Kidney (tissue), 14 donors: ENCODE measurements around the gene ME1. TPM values are rescaled to one million over a fixed set of nuclear protein-coding genes. Genes with fewer than 3 reads are reported as not detected.
"Not testable (repeated sequence)": the region's sequence is repeated elsewhere in the genome, so short reads cannot be mapped to it uniquely, and the experiment has no call there.

ENCODE experiments used
- DNase-seq, 5 donors: peaks; one replicate each; pipeline ENCODE4 v3.0.0-alpha.2; 2013 to 2020
- FAIRE-seq: peaks from 2 replicates; lab custom pipeline; 2012; peaks lifted over from hg19 to GRCh38; lab: Jason Lieb, UNC
- H3K27ac ChIP-seq, 2 donors: one replicate each; pipeline ENCODE4 v1.7.0; 2013; ENCODE audit warnings: low read depth in 2 of 2, low read length in 2 of 2, inconsistent platforms in 1 of 2
- H3K27me3 ChIP-seq: one replicate; pipeline ENCODE4 v1.7.1; 2013; ENCODE audit warnings: low read length, inconsistent platforms; ENCODE audit not compliant: control insufficient read depth, insufficient read depth
- H3K36me3 ChIP-seq, 3 donors: one replicate each; pipeline versions ENCODE4 v1.7.0 to v1.7.1; 2013; ENCODE audit warnings: low read length in 3 of 3, control low read depth in 1 of 3, inconsistent platforms in 1 of 3; ENCODE audit not compliant: insufficient read depth in 3 of 3, control insufficient read depth in 2 of 3
- H3K4me1 ChIP-seq, 3 donors: one replicate each; pipeline versions ENCODE4 v1.7.0 to v1.7.1; 2013; ENCODE audit warnings: low read length in 3 of 3, inconsistent platforms in 1 of 3, low read depth in 1 of 3; ENCODE audit not compliant: control insufficient read depth in 2 of 3, insufficient read depth in 2 of 3
- H3K4me3 ChIP-seq, 3 donors: one replicate each; pipeline versions ENCODE4 v1.7.0 to v1.8.1; 2013; ENCODE audit warnings: low read length in 3 of 3, control low read depth in 1 of 3, inconsistent platforms in 1 of 3
- H3K9ac ChIP-seq, 3 donors: one replicate each; pipeline versions ENCODE4 v1.7.0 to v1.7.1; 2013; ENCODE audit warnings: low read length in 3 of 3, control low read depth in 1 of 3, inconsistent platforms in 1 of 3
- H3K9me3 ChIP-seq, 3 donors: one replicate each; pipeline versions ENCODE4 v1.7.0 to v1.7.1; 2013; ENCODE audit warnings: low read length in 3 of 3, control low read depth in 1 of 3, inconsistent platforms in 1 of 3; ENCODE audit not compliant: control insufficient read depth in 2 of 3, insufficient read depth in 1 of 3
- intact Hi-C: fragments of 100-400 bp; cut with DNase I; formaldehyde crosslinking; loops from one replicate; pipeline ENCODE4 v1.11.1; 2022
- polyA plus RNA-seq: library from polyadenylated mRNA; stranded (reverse); fragments of 350-450 nt; fragmentation: Illumina TruSeq; extraction: RNeasy Lipid Tissue Mini Kit (QIAGEN cat#74804); gene quantifications from one replicate; pipeline ENCODE4 v1.2.3, GENCODE V29; 2014; ENCODE audit warnings: low read depth, low replicate concordance; ENCODE audit not compliant: insufficient read depth
- total RNA-seq: library from RNA; stranded (reverse); fragmentation: NEBNext Ultra II Directional; extraction: Animal tissue kit (Norgen Biotek cat#: 25700); gene quantifications from one replicate; pipeline ENCODE4 v1.2.1, GENCODE V29; 2021
- TF ChIP-seq, protein P1 (sequence below): IDR thresholded peaks from 3 replicates; pipeline ENCODE4 v1.5.1; 2012; ENCODE audit warnings: mild to moderate bottlenecking, moderate library complexity, borderline replicate concordance; ENCODE audit not compliant: insufficient read depth; ENCODE audit errors: extremely low read depth
- donor health status: control.
- donor health status: control.
- donor health status: control.
- donor health status: control.
- donor health status: control.
- donor health status: DM: yes; HTN: yes; CAD: no.
- donor health status: Normal renal cell carcinoma (clear cell type).

Gene ME1
- total and polyA plus RNA-seq, 2 donors from 2014 or later: 3.3 to 5.5 TPM

DNA sequence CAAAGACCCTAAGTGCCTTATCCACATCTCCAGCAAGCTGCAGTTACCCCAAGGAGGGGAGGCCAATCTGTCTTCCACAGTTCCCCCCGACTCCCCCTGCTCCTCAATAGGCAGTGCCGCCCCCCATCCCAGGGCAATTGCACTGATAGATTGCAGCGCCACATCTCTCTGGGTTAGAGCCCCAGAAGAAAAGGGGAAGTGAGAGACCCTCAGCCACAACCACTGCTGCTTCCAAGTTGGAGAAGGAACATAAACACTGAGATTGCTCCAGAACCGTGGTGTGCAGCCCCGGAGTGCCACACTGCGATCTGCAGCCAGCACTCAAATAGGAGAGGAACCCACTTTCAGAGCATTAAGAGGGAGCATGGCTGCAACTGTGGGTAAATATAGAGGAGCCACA lies 136.2 kb downstream of the ME1 start:
- H3K27ac ChIP-seq: no peak overlapping the region
- no peaks in the 10 kb centered on the region for H3K9me3 ChIP-seq
- DNase-seq (no peak), FAIRE-seq (no peak)
- intact Hi-C loops: no loop called here
- H3K27me3 ChIP-seq: no peaks in the 10 kb centered on the region
- H3K4me3 ChIP-seq: no peak overlapping the region
- no peaks in the 10 kb centered on the region for H3K36me3 ChIP-seq
- TF ChIP-seq, protein P1, sequence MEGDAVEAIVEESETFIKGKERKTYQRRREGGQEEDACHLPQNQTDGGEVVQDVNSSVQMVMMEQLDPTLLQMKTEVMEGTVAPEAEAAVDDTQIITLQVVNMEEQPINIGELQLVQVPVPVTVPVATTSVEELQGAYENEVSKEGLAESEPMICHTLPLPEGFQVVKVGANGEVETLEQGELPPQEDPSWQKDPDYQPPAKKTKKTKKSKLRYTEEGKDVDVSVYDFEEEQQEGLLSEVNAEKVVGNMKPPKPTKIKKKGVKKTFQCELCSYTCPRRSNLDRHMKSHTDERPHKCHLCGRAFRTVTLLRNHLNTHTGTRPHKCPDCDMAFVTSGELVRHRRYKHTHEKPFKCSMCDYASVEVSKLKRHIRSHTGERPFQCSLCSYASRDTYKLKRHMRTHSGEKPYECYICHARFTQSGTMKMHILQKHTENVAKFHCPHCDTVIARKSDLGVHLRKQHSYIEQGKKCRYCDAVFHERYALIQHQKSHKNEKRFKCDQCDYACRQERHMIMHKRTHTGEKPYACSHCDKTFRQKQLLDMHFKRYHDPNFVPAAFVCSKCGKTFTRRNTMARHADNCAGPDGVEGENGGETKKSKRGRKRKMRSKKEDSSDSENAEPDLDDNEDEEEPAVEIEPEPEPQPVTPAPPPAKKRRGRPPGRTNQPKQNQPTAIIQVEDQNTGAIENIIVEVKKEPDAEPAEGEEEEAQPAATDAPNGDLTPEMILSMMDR: no peak
- H3K4me1 ChIP-seq: no peaks in the 10 kb centered on the region
- H3K9ac ChIP-seq: no peak overlapping the region

DNA sequence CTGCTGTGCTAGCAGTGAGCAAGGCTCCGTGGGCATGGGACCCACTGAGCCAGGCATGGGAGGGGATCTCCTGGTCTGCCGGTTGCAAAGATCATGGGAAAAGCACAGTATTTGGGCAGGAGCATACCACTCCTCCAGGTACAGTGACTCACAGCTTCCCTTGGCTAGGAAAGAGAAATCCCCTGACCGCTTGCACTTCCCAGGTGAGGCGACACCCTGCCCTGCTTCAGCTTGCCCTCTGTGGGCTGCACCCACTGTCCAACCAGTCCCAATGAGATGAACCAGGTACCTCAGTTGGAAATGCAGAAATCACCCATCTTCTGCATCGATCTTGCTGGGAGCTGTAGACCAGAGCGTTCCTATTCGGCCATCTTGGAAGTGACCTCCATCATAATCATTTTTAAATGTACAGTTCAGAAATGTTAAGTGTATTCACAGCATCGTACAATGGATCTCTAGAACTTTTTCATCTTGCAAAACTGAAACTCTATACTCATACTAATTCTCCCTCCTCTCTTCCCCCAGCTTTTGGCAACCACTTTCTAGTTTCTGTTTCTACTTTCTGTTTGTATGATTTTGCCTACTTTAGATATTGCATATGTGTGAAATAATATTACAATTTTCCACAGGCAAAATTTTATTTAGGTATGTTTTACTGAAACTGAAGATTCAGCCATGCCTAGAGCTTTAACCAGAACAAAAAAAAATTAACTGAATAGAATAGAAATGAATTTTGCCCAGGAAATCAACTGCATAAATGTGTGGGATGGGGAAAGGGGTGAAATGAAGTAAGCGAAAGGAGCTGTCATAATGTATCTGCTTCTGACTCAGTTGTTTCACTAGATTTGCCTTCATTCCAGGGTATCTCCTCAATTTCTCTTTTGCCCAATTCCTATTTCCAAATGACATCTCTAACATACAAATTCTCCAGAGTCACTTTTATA lies 137.7 kb downstream of the ME1 start:
- H3K36me3 ChIP-seq: no peaks in the 10 kb centered on the region
- intact Hi-C loops: no loop called here
- DNase-seq (no peak), FAIRE-seq (no peak)
- TF ChIP-seq, protein P1: no peak
- H3K4me1 ChIP-seq: no peaks in the 10 kb centered on the region
- H3K9me3 ChIP-seq: no peaks in the 10 kb centered on the region
- no peak overlapping the region for H3K4me3 ChIP-seq
- no peak overlapping the region for H3K9ac ChIP-seq
- H3K27me3 ChIP-seq: no peaks in the 10 kb centered on the region
- H3K27ac ChIP-seq: no peak overlapping the region

DNA sequence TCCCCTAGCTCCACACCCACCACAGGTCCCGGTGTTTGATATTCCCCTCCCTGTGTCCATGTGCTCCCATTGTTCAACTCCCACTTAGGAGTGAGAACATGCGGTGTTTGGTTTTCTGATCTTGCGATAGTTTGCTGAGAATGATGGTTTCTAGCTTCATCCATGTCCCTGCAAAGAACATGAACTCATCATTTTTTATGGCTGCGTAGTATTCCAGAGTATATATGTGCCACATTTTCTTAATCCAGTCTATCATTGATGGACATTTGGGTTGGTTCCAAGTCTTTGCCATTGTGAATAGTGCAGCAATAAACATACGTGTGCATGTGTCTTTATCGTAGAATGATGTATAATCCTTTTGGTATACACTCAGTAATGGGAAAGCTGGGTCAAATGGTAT lies 143.6 kb downstream of the ME1 start:
- H3K27ac ChIP-seq, H3K4me3 ChIP-seq, FAIRE-seq, H3K9me3 ChIP-seq, intact Hi-C loops, H3K4me1 ChIP-seq, H3K36me3 ChIP-seq, DNase-seq, H3K27me3 ChIP-seq, H3K9ac ChIP-seq: not testable (repeated sequence)

DNA sequence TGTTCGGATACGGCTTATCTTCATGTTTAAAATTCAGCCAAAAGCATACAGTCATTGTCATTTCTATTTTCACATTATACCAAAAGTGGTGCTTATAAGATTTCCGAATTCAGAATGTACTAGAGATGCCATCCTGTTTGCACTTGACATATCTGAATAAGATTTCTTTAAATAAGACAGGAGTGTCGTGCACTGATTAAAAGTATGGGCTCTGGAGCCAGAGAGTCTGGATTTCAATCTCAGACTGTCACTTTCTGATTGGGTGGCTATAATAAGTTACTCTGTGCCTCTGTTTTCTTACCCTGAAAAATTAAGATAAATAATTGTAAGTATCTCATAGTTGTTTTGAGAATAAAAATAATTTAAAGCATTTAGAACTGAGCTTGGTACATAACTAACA lies 144.9 kb downstream of the ME1 start:
- H3K9me3 ChIP-seq: no peaks in the 10 kb centered on the region
- TF ChIP-seq, protein P1: no peak
- H3K4me1 ChIP-seq: no peaks in the 10 kb centered on the region
- FAIRE-seq (no peak), DNase-seq (no peak)
- no peak overlapping the region for H3K27ac ChIP-seq
- H3K4me3 ChIP-seq: no peak overlapping the region
- no peak overlapping the region for H3K9ac ChIP-seq
- no peaks in the 10 kb centered on the region for H3K27me3 ChIP-seq
- H3K36me3 ChIP-seq: no peaks in the 10 kb centered on the region
- intact Hi-C loops: no loop called here
